Measurements from ENCODE around the gene C15orf61.
A peak's percentile ranks its signal among the peaks of the same experiment; 100 is the strongest.

The C15orf61 gene

DNA sequence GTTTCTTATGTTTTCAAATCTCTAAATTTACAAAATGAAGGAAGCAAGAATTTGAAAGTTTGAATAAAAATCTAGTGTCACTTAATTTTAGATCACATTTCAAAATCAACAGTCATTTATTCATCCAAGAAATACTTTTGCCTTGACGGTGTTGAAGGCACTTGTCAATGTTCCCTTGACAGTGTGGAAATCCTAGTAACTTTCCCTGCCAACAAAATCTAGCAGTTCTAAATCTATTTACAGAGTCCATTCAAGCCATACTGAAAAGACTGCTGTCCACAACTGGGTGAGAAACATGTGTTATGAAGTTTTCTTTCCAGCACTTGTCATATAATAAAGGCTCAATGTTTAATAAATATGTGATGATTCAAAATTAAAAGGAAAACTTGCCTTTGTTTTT, 12.9 kb downstream of the C15orf61 start (continued):
- TF ChIP-seq, protein P1, sequence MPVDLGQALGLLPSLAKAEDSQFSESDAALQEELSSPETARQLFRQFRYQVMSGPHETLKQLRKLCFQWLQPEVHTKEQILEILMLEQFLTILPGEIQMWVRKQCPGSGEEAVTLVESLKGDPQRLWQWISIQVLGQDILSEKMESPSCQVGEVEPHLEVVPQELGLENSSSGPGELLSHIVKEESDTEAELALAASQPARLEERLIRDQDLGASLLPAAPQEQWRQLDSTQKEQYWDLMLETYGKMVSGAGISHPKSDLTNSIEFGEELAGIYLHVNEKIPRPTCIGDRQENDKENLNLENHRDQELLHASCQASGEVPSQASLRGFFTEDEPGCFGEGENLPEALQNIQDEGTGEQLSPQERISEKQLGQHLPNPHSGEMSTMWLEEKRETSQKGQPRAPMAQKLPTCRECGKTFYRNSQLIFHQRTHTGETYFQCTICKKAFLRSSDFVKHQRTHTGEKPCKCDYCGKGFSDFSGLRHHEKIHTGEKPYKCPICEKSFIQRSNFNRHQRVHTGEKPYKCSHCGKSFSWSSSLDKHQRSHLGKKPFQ (tag by site-specific recombination; IDR thresholded peaks at IDR 0.05) = no peak
- no peak for TF ChIP-seq ZNF624 (tag by site-specific recombination; IDR thresholded peaks at IDR 0.05)
- TF ChIP-seq ZNF426 (tag by site-specific recombination; IDR thresholded peaks at IDR 0.05) = no peak
- TF ChIP-seq GLI4 (tag by site-specific recombination; IDR thresholded peaks at IDR 0.05) = no peak
- no peak for TF ChIP-seq ZNF140 (tag by site-specific recombination; IDR thresholded peaks at IDR 0.05)
- no peak for TF ChIP-seq ZNF223 (tag by site-specific recombination; IDR thresholded peaks at IDR 0.05)
- no peak for TF ChIP-seq YY1 (tag by site-specific recombination; IDR thresholded peaks at IDR 0.05)
- TF ChIP-seq ZNF169 (tag by site-specific recombination; IDR thresholded peaks at IDR 0.05) = no peak
- no peak for TF ChIP-seq ZNF146 (tag by site-specific recombination; IDR thresholded peaks at IDR 0.05)

DNA sequence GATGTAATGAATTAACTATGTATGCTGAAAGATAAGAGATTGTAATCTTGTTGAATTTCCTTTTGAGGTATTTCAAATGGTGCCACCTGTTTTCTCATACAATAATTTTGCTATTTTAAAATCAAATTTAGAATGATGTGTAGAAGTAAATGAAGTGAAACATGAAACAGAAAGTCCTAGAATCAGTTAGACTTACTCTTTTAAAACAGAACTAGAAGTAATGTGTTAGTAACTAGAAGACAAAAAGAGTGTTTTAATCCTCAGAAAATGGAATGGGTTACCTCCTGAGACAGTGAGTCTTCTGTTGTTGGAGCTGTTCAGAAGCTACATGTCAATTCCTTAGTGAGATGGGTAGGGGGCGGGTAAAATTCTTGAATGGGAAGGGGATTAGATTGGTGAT, 13.4 kb downstream of the C15orf61 start:
- CTCF ChIA-PET = no interaction called here
- Histone ChIP-seq H3K4me1 (ENCODE audit: control insufficient read depth, insufficient read depth, low read length) (no peaks in the 10 kb centered on the region), H3K27ac (ENCODE audit: extremely low read depth, low read depth, low read length) (no peak overlapping the region), H3K9me3 (ENCODE audit: control insufficient read depth, insufficient read depth, low read depth, low read length) (no peaks in the 10 kb centered on the region), H3K4me3 (ENCODE audit: low read depth, low read length) (no peak overlapping the region), H3K36me3 (ENCODE audit: control insufficient read depth in 2 of 2, insufficient read depth in 1 of 2, low read length in 2 of 2) (no peaks in the 10 kb centered on the region; a peak in 1 of 3 replicates)
- POLR2A ChIA-PET = no interaction called here
- TF ChIP-seq ZNF549 (tag by site-specific recombination; IDR thresholded peaks at IDR 0.05) (no peak), GLI2 (tag by site-specific recombination; IDR thresholded peaks at IDR 0.05; ENCODE audit: borderline replicate concordance, low read depth) (no peak), OVOL3 (tag by site-specific recombination; IDR thresholded peaks at IDR 0.05) (no peak), ZNF175 (tag by site-specific recombination; IDR thresholded peaks at IDR 0.05) (no peak), SCRT2 (tag by site-specific recombination; IDR thresholded peaks at IDR 0.05) (peak; percentile 30; the same call in 1 of the 2 replicates)
- TF ChIP-seq, protein P2, sequence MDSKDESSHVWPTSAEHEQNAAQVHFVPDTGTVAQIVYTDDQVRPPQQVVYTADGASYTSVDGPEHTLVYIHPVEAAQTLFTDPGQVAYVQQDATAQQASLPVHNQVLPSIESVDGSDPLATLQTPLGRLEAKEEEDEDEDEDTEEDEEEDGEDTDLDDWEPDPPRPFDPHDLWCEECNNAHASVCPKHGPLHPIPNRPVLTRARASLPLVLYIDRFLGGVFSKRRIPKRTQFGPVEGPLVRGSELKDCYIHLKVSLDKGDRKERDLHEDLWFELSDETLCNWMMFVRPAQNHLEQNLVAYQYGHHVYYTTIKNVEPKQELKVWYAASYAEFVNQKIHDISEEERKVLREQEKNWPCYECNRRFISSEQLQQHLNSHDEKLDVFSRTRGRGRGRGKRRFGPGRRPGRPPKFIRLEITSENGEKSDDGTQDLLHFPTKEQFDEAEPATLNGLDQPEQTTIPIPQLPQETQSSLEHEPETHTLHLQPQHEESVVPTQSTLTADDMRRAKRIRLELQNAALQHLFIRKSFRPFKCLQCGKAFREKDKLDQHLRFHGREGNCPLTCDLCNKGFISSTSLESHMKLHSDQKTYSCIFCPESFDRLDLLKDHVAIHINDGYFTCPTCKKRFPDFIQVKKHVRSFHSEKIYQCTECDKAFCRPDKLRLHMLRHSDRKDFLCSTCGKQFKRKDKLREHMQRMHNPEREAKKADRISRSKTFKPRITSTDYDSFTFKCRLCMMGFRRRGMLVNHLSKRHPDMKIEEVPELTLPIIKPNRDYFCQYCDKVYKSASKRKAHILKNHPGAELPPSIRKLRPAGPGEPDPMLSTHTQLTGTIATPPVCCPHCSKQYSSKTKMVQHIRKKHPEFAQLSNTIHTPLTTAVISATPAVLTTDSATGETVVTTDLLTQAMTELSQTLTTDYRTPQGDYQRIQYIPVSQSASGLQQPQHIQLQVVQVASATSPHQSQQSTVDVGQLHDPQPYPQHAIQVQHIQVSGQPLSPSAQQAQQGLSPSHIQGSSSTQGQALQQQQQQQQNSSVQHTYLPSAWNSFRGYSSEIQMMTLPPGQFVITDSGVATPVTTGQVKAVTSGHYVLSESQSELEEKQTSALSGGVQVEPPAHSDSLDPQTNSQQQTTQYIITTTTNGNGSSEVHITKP (tag by site-specific recombination; IDR thresholded peaks at IDR 0.05) = peak; percentile 72

DNA sequence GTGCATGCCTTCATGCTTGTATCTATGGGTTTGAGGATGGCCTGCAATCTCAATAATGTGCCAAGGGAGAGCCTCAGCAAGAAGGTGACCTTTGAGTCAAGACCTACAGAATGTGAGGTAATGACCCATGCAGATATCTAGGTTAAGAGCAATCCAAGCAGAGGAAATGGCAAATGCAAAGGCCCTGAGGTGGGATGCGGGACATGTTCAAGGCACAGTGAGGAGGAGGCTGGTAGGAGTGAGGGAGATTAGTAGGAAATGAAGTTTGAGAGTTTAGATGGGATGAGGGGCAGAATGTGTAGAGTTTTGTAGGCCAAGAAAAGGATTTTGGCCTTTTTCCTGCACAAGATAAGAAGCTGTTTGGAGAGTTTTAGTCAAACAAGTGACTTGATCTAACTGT, 16.8 kb downstream of the C15orf61 start:
- Histone ChIP-seq H3K4me1 (ENCODE audit: control insufficient read depth, insufficient read depth, low read length) (no peaks in the 10 kb centered on the region), H3K4me3 (ENCODE audit: low read depth, low read length) (no peak overlapping the region), H3K36me3 (ENCODE audit: control insufficient read depth in 2 of 2, insufficient read depth in 1 of 2, low read length in 2 of 2) (no peaks in the 10 kb centered on the region), H3K27ac (ENCODE audit: extremely low read depth, low read depth, low read length) (no peak overlapping the region), H3K9me3 (ENCODE audit: control insufficient read depth, insufficient read depth, low read depth, low read length) (no peaks in the 10 kb centered on the region)
- peak; percentile 93 for TF ChIP-seq ZNF623 (tag by site-specific recombination; IDR thresholded peaks at IDR 0.05)
- no peak for TF ChIP-seq ZNF768 (tag by site-specific recombination; IDR thresholded peaks at IDR 0.05)
- ChIA-PET POLR2A (no interaction called here), CTCF (no interaction called here)
